Measurements from ENCODE around the gene RSRC1. TPM values are rescaled to one million over a fixed set of nuclear protein-coding genes. Genes with fewer than 3 reads are reported as not detected.
A peak's percentile ranks its signal among the peaks of the same experiment; 100 is the strongest.

RSRC1 gene
- total and polyA plus RNA-seq, 7 donors: 12.9 to 27.2 (median 19.7) TPM

DNA sequence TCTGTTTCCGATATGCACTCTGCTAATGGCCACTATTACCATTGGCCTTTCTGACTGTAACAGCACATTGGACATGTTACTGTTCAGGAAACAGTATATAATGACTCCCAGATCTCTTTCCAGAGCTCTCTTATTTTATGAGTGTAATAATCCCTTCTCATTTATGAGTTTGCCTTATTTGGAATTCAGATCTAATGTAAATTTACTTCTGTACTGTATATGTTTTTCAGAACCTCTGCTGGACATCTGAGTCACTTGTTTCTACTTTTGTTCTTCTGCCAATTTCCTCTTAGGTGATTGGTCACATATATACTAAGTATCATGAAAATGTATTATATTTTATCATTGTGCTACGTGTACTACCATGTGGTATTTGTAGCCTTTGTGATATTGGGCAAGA is 30.5 kb downstream of the RSRC1 start:
- TF ChIP-seq, protein P1, sequence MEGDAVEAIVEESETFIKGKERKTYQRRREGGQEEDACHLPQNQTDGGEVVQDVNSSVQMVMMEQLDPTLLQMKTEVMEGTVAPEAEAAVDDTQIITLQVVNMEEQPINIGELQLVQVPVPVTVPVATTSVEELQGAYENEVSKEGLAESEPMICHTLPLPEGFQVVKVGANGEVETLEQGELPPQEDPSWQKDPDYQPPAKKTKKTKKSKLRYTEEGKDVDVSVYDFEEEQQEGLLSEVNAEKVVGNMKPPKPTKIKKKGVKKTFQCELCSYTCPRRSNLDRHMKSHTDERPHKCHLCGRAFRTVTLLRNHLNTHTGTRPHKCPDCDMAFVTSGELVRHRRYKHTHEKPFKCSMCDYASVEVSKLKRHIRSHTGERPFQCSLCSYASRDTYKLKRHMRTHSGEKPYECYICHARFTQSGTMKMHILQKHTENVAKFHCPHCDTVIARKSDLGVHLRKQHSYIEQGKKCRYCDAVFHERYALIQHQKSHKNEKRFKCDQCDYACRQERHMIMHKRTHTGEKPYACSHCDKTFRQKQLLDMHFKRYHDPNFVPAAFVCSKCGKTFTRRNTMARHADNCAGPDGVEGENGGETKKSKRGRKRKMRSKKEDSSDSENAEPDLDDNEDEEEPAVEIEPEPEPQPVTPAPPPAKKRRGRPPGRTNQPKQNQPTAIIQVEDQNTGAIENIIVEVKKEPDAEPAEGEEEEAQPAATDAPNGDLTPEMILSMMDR (IDR thresholded peaks at IDR 0.05): no peak
- ATAC-seq (no peak), DNase-seq (no peak)
- Histone ChIP-seq H3K4me3 (no peak overlapping the region), H3K9me3 (peaks cover 2% of the 10 kb centered on the region), H3K27ac (no peak overlapping the region), H3K4me1 (no peaks in the 10 kb centered on the region), H3K27me3 (ENCODE audit: insufficient read depth in 3 of 3, low read length in 2 of 3) (no peaks in the 10 kb centered on the region), H3K36me3 (ENCODE audit: insufficient read depth in 1 of 2, low read depth in 1 of 2) (peaks cover 0 to 6% of the 10 kb centered on the region in 2 donors)
- intact Hi-C loops (cut with DNase I): no loop called here
- WGBS, 3 donors: 95 to 98% (median 96%) methylated on average over 2 of the region's 2 CpGs

DNA sequence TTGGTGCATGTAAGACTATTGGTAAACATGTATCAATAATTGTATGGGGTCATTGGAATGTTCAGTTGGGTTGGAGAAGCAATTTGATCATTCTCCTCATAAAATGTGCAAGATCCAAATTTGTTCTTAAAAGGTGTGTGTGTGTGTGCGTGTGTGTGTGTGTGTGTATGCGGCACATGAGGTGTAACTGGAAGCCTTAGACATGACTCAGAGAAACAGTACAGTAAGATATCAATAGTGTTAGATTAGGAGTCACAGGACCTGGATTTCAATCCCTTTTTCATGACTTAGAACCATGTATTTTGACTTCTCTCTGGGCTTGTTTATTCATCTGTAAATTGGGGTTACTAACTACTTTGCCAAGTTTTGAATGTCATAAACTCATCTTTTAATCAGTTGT is 38.3 kb downstream of the RSRC1 start:
- DNase-seq (no peak), ATAC-seq (no peak)
- intact Hi-C loops (cut with DNase I): no loop called here
- Histone ChIP-seq H3K9me3 (peaks cover 4% of the 10 kb centered on the region), H3K27me3 (ENCODE audit: insufficient read depth in 3 of 3, low read length in 2 of 3) (no peaks in the 10 kb centered on the region), H3K27ac (no peak overlapping the region), H3K36me3 (ENCODE audit: insufficient read depth in 1 of 2, low read depth in 1 of 2) (no peaks in the 10 kb centered on the region), H3K4me1 (peaks cover 7% of the 10 kb centered on the region), H3K4me3 (no peak overlapping the region)
- TF ChIP-seq, protein P1 (IDR thresholded peaks at IDR 0.05): no peak
- WGBS, 3 donors: 67 to 100% (median 84%) methylated on average over 2 of the region's 2 CpGs

DNA sequence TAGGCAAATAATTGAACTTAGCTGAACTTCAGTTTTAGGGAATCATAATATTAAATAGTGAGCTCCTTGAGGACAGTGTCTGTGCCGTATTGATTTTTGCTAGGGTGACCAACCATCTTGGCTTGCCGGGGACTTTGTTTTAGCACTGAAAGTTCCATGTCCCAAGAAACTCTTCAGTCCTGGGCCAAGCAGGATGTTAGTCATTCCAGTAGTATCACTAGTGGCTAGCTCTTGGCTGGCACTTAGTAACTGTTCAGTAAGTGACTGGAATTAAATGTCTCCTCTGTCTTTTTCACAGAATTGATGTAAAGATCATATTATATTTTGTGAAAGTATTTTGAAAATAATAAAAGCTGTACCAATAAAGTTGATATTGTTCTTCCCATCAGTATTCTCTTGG is 42.3 kb downstream of the RSRC1 start:
- DNase-seq (no peak), ATAC-seq (peak; percentile 72 to 94 (median 83))
- 12 to 58% (median 35%) methylated on average over 2 of the region's 2 CpGs for WGBS, 3 donors
- no peaks in the 10 kb centered on the region for H3K27me3 ChIP-seq (ENCODE audit: insufficient read depth in 3 of 3, low read length in 2 of 3)
- H3K4me1 ChIP-seq: peaks cover 7% of the 10 kb centered on the region
- no peak overlapping the region for H3K27ac ChIP-seq
- no peaks in the 10 kb centered on the region for H3K9me3 ChIP-seq
- TF ChIP-seq, protein P1 (IDR thresholded peaks at IDR 0.05): no peak
- H3K36me3 ChIP-seq (ENCODE audit: insufficient read depth in 1 of 2, low read depth in 1 of 2): no peaks in the 10 kb centered on the region
- intact Hi-C loops (cut with DNase I): no loop called here
- no peak overlapping the region for H3K4me3 ChIP-seq

DNA sequence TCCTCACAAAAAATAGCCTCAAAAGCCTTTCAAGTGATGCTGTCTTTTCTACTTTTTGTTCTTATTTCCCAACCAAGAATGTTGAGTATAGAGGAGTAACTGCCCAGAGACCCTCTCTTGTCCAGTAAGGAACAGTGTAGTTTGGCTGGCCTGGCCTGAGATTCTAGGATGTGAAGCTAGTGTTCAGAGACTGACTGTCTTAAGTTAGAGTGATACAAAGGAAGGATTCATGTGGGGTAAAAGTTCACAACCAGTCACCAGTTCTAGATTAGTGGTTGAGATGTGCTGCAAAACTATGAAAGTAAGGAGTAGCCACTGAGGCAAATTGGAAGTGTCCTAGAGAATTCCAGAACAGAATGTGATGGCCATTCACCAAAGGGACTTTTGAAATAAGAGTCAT is 49.1 kb downstream of the RSRC1 start:
- Histone ChIP-seq H3K4me1 (no peaks in the 10 kb centered on the region), H3K27ac (no peak overlapping the region), H3K9me3 (no peaks in the 10 kb centered on the region), H3K36me3 (ENCODE audit: insufficient read depth in 1 of 2, low read depth in 1 of 2) (no peaks in the 10 kb centered on the region), H3K27me3 (ENCODE audit: insufficient read depth in 3 of 3, low read length in 2 of 3) (no peaks in the 10 kb centered on the region), H3K4me3 (no peak overlapping the region)
- ATAC-seq (no peak), DNase-seq (no peak)
- intact Hi-C loops (cut with DNase I): no loop called here
- TF ChIP-seq, protein P1 (IDR thresholded peaks at IDR 0.05): no peak

DNA sequence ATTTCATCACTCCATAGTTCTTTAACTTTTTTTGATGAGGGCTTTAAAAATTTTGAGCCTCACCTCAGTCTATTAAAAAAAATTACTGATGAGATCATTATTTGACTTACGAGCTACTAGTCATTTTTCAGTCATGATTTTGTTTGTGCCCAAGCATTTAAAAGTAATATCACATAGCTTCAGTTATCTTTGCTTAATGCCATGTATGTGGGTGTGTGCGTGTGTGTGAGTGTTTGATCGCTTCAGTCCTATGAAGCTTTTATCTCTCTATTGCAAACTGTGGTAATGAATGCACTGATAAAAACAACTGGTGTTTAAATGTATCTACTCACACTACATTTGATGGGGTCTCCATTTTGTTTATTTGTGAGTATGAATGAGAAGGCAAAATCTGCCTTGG is 49.8 kb downstream of the RSRC1 start:
- intact Hi-C loops (cut with DNase I): no loop called here
- no peaks in the 10 kb centered on the region for H3K36me3 ChIP-seq (ENCODE audit: insufficient read depth in 1 of 2, low read depth in 1 of 2)
- H3K27ac ChIP-seq: no peak overlapping the region
- TF ChIP-seq, protein P1 (IDR thresholded peaks at IDR 0.05): no peak
- 95 to 96% (median 96%) methylated on average over 3 of the region's 3 CpGs for WGBS, 3 donors
- H3K4me1 ChIP-seq: no peaks in the 10 kb centered on the region
- no peaks in the 10 kb centered on the region for H3K9me3 ChIP-seq
- no peak for ATAC-seq
- no peak for DNase-seq
- H3K4me3 ChIP-seq: no peak overlapping the region
- H3K27me3 ChIP-seq (ENCODE audit: insufficient read depth in 3 of 3, low read length in 2 of 3): no peaks in the 10 kb centered on the region
